ENCODE results near the gene USP27X. TPM values are rescaled to one million over a fixed set of nuclear protein-coding genes. Genes with fewer than 3 reads are reported as not detected.
A peak's percentile ranks its signal among the peaks of the same experiment; 100 is the strongest.

The USP27X gene
- total RNA-seq, 2 experiments from 2014 or later: 1.0 to 1.3 TPM

DNA sequence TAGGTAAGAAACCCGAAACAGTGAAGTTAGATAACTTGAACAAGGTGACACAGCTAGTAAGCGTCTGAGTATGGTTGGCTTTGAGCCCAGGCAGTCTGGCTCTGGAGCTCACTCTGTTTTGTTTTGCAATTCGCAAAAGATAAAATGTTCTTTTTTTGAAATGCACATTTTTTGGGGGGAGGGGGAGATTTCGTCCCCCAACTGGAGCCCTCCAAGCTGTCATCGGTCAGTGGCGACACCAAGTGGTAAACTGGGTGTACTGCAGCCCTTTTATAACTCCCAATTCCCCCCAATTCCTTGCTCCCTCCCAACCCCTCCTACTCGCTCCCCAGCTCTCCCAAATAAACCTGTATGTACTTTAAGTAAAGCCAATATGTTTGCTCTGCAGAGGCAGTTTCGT, 40.3 kb downstream of the USP27X start:
- TF ChIP-seq CTCF (IDR thresholded peaks at IDR 0.05): peak; percentile 78
- peaks cover 7% of the 10 kb centered on the region for H3K4me1 Mint-ChIP-seq (ENCODE audit: low read depth)
- CTCF ChIA-PET: interaction anchor here (0.8 to 7.7 kb wide), 17 partner anchors 9 to 660 kb away, joined by 3 to 57 read pairs (median 4); partner anchors contain the start of genes CCNB3 and USP27X
- H3K4me3 Mint-ChIP-seq: no peak overlapping the region
- peaks cover 1% of the 10 kb centered on the region for H3K36me3 Mint-ChIP-seq (ENCODE audit: low read depth)
- POLR2A ChIA-PET: no interaction called here
- intact Hi-C loops (cut with micrococcal nuclease): loop anchor here (5.0 kb wide), 1 partner anchor 37 kb away; no protein-coding TSS in a partner anchor
- H3K27ac Mint-ChIP-seq: no peak overlapping the region
- DNase-seq (peak; percentile 47), ATAC-seq (no peak)
- H3K27me3 Mint-ChIP-seq: no peaks in the 10 kb centered on the region
- H3K9me3 Mint-ChIP-seq: no peaks in the 10 kb centered on the region

DNA sequence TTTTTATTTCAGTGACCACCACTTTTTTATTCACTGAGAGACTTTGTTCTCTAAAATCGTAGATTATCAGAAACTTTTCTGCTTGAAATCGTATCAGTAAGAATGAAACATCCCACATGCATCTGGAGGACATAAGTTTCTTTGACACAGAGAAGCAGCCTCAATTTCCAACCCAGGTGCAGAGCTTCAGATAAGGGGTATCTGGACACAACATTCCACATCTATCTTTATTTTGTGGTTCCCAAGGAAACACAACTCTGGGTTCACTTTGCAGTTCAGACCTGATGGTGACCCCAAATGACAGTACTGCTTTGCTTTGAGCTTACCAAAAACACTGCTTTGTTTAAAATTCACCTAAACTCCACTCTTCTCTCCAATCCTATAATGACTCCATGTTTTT, 41.8 kb downstream of the USP27X start:
- ATAC-seq (no peak), DNase-seq (no peak)
- H3K36me3 Mint-ChIP-seq (ENCODE audit: low read depth): peaks cover 2% of the 10 kb centered on the region
- ChIA-PET CTCF (interaction anchor here (0.8 to 7.7 kb wide), 3 partner anchors 15 to 40 kb away, joined by 3 to 57 read pairs (median 3); no protein-coding TSS in a partner anchor), POLR2A (no interaction called here)
- intact Hi-C loops (cut with micrococcal nuclease): loop anchor here (5.0 kb wide), 1 partner anchor 39 kb away; no protein-coding TSS in a partner anchor
- no peak for TF ChIP-seq CTCF (IDR thresholded peaks at IDR 0.05)
- no peaks in the 10 kb centered on the region for H3K9me3 Mint-ChIP-seq
- no peaks in the 10 kb centered on the region for H3K27me3 Mint-ChIP-seq
- H3K4me3 Mint-ChIP-seq: no peak overlapping the region
- peaks cover 7% of the 10 kb centered on the region for H3K4me1 Mint-ChIP-seq (ENCODE audit: low read depth)
- H3K27ac Mint-ChIP-seq: no peak overlapping the region

DNA sequence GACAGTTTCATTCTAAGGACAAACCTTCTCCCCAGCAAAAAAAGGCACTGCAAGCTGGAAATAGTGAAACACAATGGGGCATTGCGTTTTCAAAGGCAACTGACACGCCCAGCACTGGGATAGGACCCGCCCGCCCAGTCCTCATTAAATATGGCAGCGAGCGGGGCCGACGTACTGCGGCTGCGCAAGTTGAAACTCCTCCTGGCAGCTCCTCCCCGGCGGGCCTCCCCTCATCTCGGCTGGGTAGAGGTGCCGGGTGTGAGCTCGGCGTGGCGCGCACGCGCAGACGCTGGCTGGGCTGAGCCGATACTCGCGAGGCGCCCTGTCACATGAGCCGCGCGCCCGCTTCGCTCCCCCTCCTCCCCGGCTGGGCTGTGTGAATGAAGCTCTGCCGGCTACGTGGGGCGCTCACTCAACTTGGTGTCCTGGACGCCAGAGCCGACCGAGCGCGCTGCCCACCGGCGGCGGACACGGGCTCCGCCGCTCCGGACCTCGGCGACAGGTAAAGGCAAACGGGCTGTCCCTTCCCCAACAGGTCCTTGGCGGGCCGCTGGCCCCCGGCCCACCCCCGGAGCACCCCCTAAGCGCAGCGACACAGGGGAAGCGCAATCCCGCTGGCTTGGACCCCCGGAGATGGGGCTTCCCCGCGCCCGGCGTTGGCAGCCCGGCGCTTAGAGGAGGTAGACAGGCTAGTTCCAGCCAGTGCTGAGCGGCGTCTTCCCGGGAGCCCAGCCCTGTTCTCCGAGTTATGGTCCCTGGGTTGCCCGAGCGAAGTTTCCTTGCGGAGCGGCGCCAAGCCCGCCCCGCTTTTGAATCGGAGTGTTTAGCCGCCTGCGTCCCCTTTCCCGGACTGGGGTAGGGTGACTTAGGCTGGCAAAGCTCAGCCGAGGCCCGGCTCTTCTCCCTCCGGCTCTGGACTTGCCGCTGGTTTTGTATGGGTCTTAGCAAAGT, 43.3 kb downstream of the USP27X start, which contains the start of gene CLCN5:
Gene CLCN5 (plus strand): TSS at position 306 of the 951 bp plus-strand sequence. CDS start 2,703 bp downstream, outside the sequence.
- intact Hi-C loops (cut with micrococcal nuclease): loop anchor here (5.0 kb wide), 1 partner anchor 40 kb away; no protein-coding TSS in a partner anchor
- H3K36me3 Mint-ChIP-seq (ENCODE audit: low read depth): peaks cover 2% of the 10 kb centered on the region
- CTCF ChIA-PET: interaction anchor here (1.2 to 7.7 kb wide), 5 partner anchors 10 to 282 kb away, joined by 3 to 57 read pairs (median 5); partner anchors contain the start of gene CCNB3
- DNase-seq (peak; percentile 96), ATAC-seq (peak; percentile 97)
- H3K4me1 Mint-ChIP-seq (ENCODE audit: low read depth): peaks cover 7% of the 10 kb centered on the region
- H3K9me3 Mint-ChIP-seq: no peaks in the 10 kb centered on the region
- no peaks in the 10 kb centered on the region for H3K27me3 Mint-ChIP-seq
- no peak for TF ChIP-seq CTCF (IDR thresholded peaks at IDR 0.05)
- peak within 1 kb of the TSS; percentile 68 for H3K27ac Mint-ChIP-seq
- peak within 1 kb of the TSS; percentile 74 for H3K4me3 Mint-ChIP-seq
- POLR2A ChIA-PET: no interaction called here

- H3K4me3 Mint-ChIP-seq: no peak overlapping the region
- ChIA-PET CTCF (interaction anchor here (0.7 to 2.5 kb wide), 2 partner anchors 15 to 41 kb away, joined by 3 to 10 read pairs; no protein-coding TSS in a partner anchor), POLR2A (no interaction called here)
- no peak for TF ChIP-seq CTCF (IDR thresholded peaks at IDR 0.05)
- intact Hi-C loops (cut with micrococcal nuclease): no loop called here
- ATAC-seq (no peak), DNase-seq (no peak)
- H3K27ac Mint-ChIP-seq: no peak overlapping the region
- H3K4me1 Mint-ChIP-seq (ENCODE audit: low read depth): peaks cover 7% of the 10 kb centered on the region
- peaks cover 2% of the 10 kb centered on the region for H3K36me3 Mint-ChIP-seq (ENCODE audit: low read depth)
- H3K27me3 Mint-ChIP-seq: no peaks in the 10 kb centered on the region
- H3K9me3 Mint-ChIP-seq: no peaks in the 10 kb centered on the region
These were observed 45.9 kb downstream of the USP27X start for GRCh38 chrX:49925176-49925575.

Measured in activated CD8-positive, alpha-beta T cell treated with anti-CD3 and anti-CD28 coated beads for 36 hours (primary cell).